GM21423 (cell line): Measurements from ENCODE around the gene HSD17B11.
A peak's percentile ranks its signal among the peaks of the same experiment; 100 is the strongest.
"Not testable (repeated sequence)": the region's sequence is repeated elsewhere in the genome, so short reads cannot be mapped to it uniquely, and the experiment has no call there.

ENCODE experiments used
- ATAC-seq: cut with Tn5 transposase; IDR thresholded peaks from one replicate; pipeline ENCODE4 v1.9.1; 2021; ENCODE audit warnings: mild to moderate bottlenecking, moderate library complexity; ENCODE audit not compliant: unreplicated experiment

HSD17B11 gene

GRCh38 chr4:87406462-87406861 lies 15.5 kb upstream of the HSD17B11 start:
- ATAC-seq, result peak; percentile 53

DNA sequence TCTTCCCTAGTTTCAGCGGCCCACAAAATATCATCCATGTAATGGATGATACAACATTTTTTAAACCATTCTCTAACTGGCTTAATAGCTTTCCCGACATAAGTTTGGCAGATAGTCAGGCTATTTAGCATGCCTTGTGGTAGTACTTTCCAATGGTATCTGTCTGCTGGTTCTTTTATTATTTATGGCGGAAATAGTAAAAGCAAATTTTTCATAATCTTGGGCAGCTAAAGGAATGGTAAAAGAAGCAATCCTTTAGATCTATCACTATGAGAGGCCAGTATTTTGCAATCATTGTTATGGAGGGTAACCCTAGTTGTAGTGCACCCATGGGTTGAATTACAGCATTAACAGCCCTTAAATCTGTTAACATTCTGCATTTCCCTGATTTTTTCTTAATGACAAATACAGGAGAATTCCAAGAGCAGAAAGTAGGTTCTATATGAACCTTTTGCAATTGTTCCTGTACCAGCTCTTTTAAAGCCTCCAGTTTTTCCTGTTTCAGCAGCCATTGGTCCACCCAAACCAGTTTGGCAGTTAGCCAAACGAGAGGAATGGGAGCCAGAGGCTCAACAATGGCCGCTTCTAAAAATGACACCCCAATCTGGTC lies 14.3 kb upstream of the HSD17B11 start:
- ATAC-seq, result no peak

GRCh38 chr4:87403732-87404131 lies 12.7 kb upstream of the HSD17B11 start:
- ATAC-seq, result not testable (repeated sequence)

DNA sequence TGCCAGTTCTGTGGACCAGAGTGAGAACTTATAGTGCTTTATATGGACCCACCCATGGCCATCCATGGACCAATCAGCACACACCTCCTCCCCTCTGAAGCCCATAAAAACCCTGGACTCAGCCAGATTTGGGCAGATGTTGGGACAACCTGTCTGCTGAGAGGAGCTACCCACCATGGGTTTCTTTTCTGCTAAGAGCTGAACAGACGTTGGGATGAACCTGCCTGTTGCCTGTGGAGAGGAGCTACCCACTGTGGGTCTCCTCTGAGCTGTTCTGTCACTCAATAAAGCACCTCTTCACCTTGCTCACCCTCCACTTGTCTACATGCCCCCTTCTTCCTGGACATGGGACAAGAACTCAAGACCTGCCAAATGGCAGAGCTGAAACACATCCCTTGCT lies 9.0 kb upstream of the HSD17B11 start:
- ATAC-seq, result no peak

- ATAC-seq, result no peak
These were observed 8.2 kb upstream of the HSD17B11 start for GRCh38 chr4:87399148-87399547.

- not testable (repeated sequence) for ATAC-seq
These were observed 4.9 kb upstream of the HSD17B11 start for GRCh38 chr4:87395851-87396250.

- ATAC-seq, result not testable (repeated sequence)
These were observed 4.1 kb upstream of the HSD17B11 start for GRCh38 chr4:87395073-87395472.

DNA sequence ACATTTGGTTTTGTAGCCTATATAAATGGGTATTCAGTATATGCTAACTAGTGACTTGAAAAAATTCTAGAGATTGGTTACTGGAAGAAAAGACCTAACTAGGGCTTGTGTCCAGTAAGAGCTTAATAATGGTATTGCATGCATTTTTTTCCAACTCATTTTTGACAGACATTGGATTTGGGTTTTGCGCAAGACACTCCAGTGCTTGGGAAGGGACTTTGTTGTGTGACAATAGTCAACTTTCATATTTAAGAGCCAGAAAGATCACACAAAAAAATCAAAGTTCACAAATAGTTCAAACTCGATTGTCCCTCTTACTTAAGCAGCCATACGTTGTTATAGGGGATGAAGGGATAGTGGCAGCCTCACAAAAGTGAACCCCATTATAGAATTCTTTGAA lies 1.2 kb upstream of the HSD17B11 start:
- no peak for ATAC-seq

GRCh38 chr4:87391576-87392054 lies 627 bp upstream of the HSD17B11 start:
- peak; percentile 12 for ATAC-seq

- peak; percentile 1 for ATAC-seq
These were observed 467 bp downstream of the HSD17B11 start for GRCh38 chr4:87390551-87390890.

- not testable (repeated sequence) for ATAC-seq
These were observed 933 bp downstream of the HSD17B11 start for GRCh38 chr4:87390055-87390454.

GRCh38 chr4:87388901-87389300 lies 2.1 kb downstream of the HSD17B11 start:
- ATAC-seq, result no peak

- no peak for ATAC-seq
These were observed 3.8 kb downstream of the HSD17B11 start for GRCh38 chr4:87387237-87387636.

DNA sequence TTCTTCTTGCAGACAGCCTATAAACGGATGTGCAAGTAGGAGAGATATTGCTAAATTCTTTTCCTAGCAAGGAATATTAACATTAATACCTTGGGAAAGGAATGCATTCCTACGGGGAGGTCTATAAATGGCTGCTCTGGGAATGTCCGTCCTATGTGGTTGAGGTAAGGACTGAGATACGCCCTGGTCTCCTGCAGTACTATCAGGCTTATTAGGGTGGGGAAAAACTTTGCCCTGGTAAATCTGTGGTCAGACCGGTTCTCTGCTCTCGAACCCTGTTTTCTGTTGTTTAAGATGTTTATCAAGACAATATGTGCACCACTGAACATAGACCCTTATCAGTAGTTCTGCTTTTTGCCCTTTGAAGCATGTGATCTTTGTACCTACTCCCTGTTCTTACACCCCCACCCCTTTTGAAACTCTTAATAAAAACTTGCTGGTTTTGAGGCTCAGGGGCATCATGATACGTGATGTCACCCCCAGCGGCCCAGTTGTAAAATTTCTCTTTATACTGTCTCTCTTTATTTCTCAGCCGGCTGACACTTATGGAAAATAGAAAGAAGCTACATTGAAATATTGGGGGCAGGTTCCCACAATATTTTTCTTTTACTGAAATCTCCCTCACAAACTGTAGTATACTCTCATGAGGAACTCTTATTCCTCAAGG lies 6.4 kb downstream of the HSD17B11 start:
- not testable (repeated sequence) for ATAC-seq

DNA sequence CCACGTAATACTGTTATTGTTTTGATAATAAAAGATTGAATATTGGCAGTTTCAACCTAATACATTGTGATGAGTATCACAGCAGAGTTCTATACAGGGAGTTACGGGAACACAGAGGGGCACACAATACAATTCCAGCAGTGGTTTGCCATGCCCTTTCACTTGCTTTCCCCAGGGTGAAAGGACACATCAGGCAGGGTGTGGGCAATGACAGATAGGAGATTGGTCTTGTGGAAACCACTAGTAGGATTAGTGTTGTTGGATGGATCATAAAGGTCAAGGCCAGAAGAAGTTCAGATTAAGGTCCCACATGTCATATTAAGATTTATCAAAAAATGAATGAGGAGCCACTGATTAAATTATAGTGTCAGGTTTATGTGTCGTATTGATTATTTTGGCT lies 8.1 kb downstream of the HSD17B11 start:
- no peak for ATAC-seq

- no peak for ATAC-seq
These were observed 8.9 kb downstream of the HSD17B11 start for GRCh38 chr4:87382116-87382515.

DNA sequence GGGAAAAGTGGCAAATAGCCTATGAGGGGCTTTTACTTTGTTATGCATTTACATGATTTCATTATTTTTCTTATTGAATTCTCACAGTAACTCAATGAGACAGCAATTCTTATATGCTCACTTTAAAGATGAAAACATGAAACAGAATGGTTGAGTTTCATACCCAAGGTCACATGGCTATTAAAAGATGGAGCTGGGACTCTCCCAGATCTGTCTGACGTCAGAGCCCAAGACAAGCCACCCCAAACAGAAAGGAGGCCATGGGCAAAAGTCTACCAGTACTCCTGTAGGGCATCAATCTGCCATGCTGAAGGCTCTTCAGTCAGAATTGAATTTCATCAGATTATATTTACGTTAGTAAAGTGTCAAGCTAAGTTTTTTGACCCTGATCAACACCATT lies 13.2 kb downstream of the HSD17B11 start:
- ATAC-seq, result no peak

DNA sequence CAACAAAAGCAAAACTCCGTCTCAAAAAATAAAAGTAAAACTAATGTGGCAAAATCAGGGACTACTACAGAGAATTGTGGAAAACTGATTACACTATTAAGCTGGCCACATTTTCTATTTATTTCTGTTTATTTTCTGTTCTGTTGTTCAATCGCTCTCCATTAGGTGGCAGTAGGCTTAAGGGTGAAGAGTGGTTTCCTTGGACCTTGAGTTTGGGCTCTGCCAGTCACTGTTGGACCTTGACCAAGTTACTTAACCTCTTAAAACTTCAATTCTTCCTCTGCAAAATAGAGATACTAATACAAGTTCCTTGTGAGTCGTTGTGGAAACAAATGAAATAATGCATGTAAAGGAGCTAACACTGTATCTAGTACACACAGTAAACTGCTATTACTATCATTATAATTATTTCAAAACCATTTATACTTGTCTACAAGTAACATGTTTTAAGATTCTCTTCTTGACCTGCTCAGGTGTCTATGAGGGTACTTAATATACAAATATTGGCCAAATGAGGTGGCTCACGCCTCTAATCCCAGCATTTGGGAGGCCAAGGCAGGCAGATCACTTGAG lies 15.2 kb downstream of the HSD17B11 start:
- peak; percentile 65 for ATAC-seq

GRCh38 chr4:87370068-87370467 lies 20.9 kb downstream of the HSD17B11 start:
- ATAC-seq, result no peak

DNA sequence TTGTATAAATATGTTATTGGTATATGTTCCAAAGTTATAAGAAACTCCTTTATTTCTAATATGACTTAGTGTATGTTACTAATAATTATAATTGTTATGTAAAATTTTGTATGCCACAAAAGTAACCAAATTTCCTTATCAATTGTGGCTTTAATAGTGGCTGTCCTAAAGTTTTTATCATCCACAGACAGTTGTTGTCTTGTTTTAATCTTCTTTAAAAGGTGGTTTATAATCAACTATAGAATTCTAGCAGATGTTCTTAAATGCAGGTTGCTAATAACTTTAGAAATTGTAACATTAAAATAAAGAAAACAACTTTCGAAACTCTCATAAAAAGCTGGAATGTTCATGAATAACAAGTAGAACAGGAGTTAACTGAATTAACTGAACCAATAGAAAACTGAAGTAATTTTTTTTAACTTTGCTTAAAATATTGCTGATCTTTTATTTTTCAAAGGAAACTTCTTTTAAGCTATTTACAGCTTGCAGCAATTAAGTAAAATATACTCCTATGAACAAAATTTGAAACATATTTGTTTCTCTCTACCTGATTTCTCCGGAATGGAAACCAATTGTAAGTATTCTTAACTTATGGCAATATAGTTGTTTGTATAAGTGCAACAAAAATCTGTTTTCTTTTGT lies 24.3 kb downstream of the HSD17B11 start:
- ATAC-seq, result no peak

DNA sequence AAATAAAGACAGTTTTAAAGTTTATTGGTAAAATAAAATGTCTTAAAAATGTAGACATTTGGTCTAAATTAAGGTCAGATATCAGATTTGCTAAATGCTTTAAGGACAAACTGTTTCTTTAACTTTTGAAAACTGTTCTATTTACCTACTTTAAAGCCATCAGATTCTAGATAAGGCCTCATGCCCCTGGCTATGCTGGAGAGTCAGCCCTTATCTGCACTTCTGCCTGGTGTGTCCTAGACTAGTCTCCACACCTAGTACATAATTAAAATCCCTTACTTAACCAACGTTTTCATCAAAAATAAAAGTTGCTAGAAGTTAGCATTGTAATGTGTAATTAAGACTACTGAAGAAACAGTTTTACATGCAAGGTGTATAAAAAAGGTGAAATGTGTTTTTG lies 25.6 kb downstream of the HSD17B11 start:
- ATAC-seq, result no peak

DNA sequence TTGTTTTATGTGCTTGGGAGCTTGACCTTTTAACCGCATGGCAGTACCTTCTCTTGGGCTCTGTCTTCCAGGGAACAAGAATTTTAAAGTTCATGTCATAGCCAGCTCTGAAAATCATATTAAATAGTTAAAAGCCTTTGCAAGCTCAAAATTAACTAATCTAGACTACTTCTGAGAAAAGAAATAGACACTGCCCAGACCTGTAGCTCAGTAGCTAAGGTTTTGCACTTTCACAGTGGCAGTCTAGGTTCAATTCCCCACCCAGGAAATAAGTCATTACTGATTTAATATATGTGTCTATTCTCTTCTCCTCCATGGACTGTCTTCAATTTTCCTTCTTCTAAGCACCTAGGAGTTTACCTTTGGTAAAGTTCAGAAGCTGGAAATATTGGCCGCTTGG lies 27.4 kb downstream of the HSD17B11 start:
- ATAC-seq, result no peak
